Transverse colon (tissue), 4 donors: ENCODE data around the gene CERS1. TPM values are rescaled to one million over a fixed set of nuclear protein-coding genes. Genes with fewer than 3 reads are reported as not detected.

Experiments
- DNase-seq: peaks from one replicate; pipeline ENCODE4 v3.0.0-alpha.2; 2019
- H3K27ac ChIP-seq, 4 donors: fragments of 200-600 bp; sonication (generic); 2 replicates each; pipeline ENCODE4 v1.5.1; 2016 to 2018; ENCODE audit warnings: inconsistent platforms in 4 of 4
- H3K27me3 ChIP-seq: fragments of 200-600 bp; sonication (generic); 2 replicates; pipeline ENCODE4 v1.5.1; 2017; ENCODE audit warnings: inconsistent platforms
- H3K36me3 ChIP-seq, 4 donors: fragments of 200-600 bp; sonication (generic); 2 replicates each; pipeline ENCODE4 v1.5.1; 2017 to 2019; ENCODE audit warnings: inconsistent platforms in 4 of 4
- H3K4me1 ChIP-seq, 4 donors: fragments of 200-600 bp; sonication (generic); 2 replicates each; pipeline ENCODE4 v1.5.1; 2017 to 2020; ENCODE audit warnings: inconsistent platforms in 4 of 4
- H3K4me3 ChIP-seq, 4 donors: fragments of 200-600 bp; sonication (generic); 1 replicate in 1 of 4; 2 replicates in 3 of 4; pipeline versions ENCODE4 v1.5.1 to v1.6.1; 2017 to 2019; ENCODE audit warnings: inconsistent platforms in 4 of 4
- H3K9me3 ChIP-seq, 2 donors: fragments of 200-600 bp; sonication (generic); 2 replicates each; pipeline ENCODE4 v1.5.1; 2017 to 2019; ENCODE audit warnings: inconsistent platforms in 2 of 2
- EP300 ChIP-seq: sonication (generic); formaldehyde crosslinking; IDR thresholded peaks from one replicate; pipeline ENCODE4 v1.6.1; 2017; ENCODE audit warnings: antibody characterized with exemption, low read depth
- POLR2A ChIP-seq: fragments of 450-650 bp; IDR thresholded peaks from one replicate; pipeline ENCODE4 v1.6.1; 2016; ENCODE audit warnings: antibody characterized with exemption, mild to moderate bottlenecking, moderate library complexity
- POLR2AphosphoS5 ChIP-seq, 3 donors: sonication (generic); formaldehyde crosslinking; IDR thresholded peaks; one replicate each; pipeline ENCODE4 v1.6.1; 2016; ENCODE audit warnings: antibody characterized with exemption in 3 of 3
- WGBS, 2 donors: methylation state at CpG; one replicate each; pipeline ENCODE4 v1.1.5; 2018; ENCODE audit warnings: low coverage in 1 of 2; 5-methylcytosine and 5-hydroxymethylcytosine counted together
- in situ Hi-C, 4 donors: fragments of 200-750 bp; cut with MboI; loops; one replicate each; pipeline versions ENCODE4 v1.15.0 to v1.15.1; 2017; ENCODE audit warnings: low sequenced_read_pairs in 3 of 4, low pct_ligation_motif_present in 1 of 4, low pct_unique_long_range_greater_than_20kb in 1 of 4
- intact Hi-C: fragments of 100-400 bp; cut with DNase I; formaldehyde crosslinking; loops from one replicate; pipeline ENCODE4 v1.15.1; 2023; ENCODE audit warnings: low total_unique reads
- total RNA-seq, 4 donors: library from RNA; depleted of rRNA; stranded (reverse); fragments of >200 nt; gene quantifications; one replicate each; pipeline ENCODE4 v1.1.0, GENCODE V29; 2016
- TF ChIP-seq, protein P1 (sequence below), 5 experiments: fragments of 200-600 bp in 3 of 5; fragments of 450-650 bp in 2 of 5; sonication (generic) in 3 of 5; IDR thresholded peaks; 1 replicate in 2 of 5; 2 replicates in 3 of 5; pipeline ENCODE4 v1.5.1; 2016 to 2017; ENCODE audit warnings: antibody characterized with exemption in 5 of 5, inconsistent platforms in 3 of 5, mild to moderate bottlenecking in 2 of 5, moderate library complexity in 1 of 5

Gene CERS1
- total RNA-seq, 4 donors from 2014 or later = not detected

DNA sequence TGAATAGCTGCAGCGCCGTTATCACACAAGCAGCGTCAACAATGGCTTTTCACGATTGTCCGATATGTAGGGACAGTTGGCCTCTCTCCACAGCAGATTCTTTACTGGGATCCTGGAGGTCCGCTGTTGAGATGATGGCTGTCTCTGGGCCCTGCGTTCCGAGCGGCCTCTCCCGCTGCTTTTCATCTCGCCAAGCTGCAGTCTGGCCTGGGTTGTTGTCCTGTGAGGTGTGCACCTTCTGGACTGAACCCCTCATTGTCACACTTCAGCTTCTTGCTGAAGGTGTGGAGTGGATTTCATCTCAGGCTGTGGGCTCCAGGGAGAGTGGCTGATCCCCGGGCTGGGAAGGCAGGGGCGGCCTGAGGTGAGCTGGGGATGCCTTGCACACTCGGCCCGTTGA, 54.6 kb downstream of the CERS1 start:
- H3K9me3 ChIP-seq = no peaks in the 10 kb centered on the region
- DNase-seq = no peak
- intact Hi-C loops (no loop called here), in situ Hi-C loops (loop anchor here in 3 of 4 donors (10.0 to 25.0 kb wide), 3 partner anchors 247 to 379 kb away; partner anchors contain the start of gene REX1BD (in 2 of the 3))
- no peaks in the 10 kb centered on the region for H3K36me3 ChIP-seq
- no peaks in the 10 kb centered on the region for H3K27me3 ChIP-seq
- H3K27ac ChIP-seq = no peak overlapping the region
- no peak for TF ChIP-seq POLR2AphosphoS5 (IDR thresholded peaks at IDR 0.05)
- TF ChIP-seq EP300 = no peak
- TF ChIP-seq, protein P1, sequence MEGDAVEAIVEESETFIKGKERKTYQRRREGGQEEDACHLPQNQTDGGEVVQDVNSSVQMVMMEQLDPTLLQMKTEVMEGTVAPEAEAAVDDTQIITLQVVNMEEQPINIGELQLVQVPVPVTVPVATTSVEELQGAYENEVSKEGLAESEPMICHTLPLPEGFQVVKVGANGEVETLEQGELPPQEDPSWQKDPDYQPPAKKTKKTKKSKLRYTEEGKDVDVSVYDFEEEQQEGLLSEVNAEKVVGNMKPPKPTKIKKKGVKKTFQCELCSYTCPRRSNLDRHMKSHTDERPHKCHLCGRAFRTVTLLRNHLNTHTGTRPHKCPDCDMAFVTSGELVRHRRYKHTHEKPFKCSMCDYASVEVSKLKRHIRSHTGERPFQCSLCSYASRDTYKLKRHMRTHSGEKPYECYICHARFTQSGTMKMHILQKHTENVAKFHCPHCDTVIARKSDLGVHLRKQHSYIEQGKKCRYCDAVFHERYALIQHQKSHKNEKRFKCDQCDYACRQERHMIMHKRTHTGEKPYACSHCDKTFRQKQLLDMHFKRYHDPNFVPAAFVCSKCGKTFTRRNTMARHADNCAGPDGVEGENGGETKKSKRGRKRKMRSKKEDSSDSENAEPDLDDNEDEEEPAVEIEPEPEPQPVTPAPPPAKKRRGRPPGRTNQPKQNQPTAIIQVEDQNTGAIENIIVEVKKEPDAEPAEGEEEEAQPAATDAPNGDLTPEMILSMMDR (IDR thresholded peaks at IDR 0.05) = no peak
- no peak for TF ChIP-seq POLR2A
- no peak overlapping the region for H3K4me3 ChIP-seq
- 78 to 87% methylated on average over 5 to 15 of the region's 15 CpGs for WGBS, 2 donors
- H3K4me1 ChIP-seq = peaks cover 21 to 59% (median 46%) of the 10 kb centered on the region in 4 donors

DNA sequence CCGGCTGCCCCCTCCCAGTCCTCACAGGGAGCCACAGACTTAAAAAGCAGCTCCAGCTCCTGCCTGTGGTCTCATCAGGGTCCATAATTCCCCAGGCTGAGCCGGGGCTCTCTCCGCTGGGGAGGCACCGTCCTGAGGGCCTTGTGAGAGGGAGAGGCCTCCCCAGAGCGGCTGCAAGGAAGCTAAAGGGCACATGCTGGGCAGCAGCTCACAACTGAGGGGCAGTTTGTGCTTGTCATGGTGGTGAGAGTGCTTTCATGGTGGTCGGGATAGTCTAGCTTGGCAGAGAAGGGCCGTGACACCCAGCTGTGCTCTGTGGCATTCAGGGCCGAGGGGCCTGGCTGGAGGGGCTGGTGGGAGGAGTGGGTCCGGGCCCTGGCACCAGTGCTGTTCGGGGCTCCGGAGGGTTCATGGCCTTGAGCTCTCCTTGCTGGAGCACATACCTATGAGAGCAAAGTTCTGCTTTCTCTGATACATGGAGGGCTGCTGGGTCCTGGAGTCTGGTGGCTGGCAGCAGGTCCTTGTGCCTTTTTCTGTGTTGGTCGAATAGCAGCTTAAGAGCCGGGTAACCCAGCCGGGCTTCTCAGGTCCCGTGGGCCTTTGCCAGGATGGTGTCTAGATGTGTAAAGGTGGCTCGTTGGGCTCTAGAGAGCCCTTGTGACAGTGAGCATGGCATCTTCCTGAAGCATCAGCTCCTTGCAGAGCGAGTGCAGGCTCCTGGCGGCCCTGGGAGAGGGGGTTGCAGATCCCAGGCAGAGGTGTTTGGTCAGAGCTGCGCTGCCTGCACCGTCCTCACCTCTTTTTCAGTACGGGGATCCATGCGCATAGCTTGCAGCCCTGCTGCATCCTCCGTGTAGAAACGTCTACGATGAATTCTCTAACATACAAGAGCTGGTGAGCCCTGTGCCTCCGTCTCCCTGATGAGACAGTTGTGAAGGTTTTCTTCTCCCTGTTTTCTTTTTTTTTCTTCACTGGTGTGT, 55.4 kb downstream of the CERS1 start:
- in situ Hi-C loops = loop anchor here in 3 of 4 donors (10.0 to 25.0 kb wide), 3 partner anchors 246 to 378 kb away; partner anchors contain the start of gene REX1BD (in 2 of the 3)
- Histone ChIP-seq H3K36me3 (no peaks in the 10 kb centered on the region), H3K9me3 (no peaks in the 10 kb centered on the region), H3K27me3 (no peaks in the 10 kb centered on the region), H3K4me1 (peaks cover 21 to 67% (median 54%) of the 10 kb centered on the region in 4 donors), H3K4me3 (no peak overlapping the region), H3K27ac (no peak overlapping the region)
- intact Hi-C loops = no loop called here
- 70 to 81% methylated on average over 2 to 26 of the region's 26 CpGs for WGBS, 2 donors
- no peak for TF ChIP-seq POLR2AphosphoS5 (IDR thresholded peaks at IDR 0.05)
- no peak for TF ChIP-seq EP300
- no peak for TF ChIP-seq POLR2A
- DNase-seq = no peak

DNA sequence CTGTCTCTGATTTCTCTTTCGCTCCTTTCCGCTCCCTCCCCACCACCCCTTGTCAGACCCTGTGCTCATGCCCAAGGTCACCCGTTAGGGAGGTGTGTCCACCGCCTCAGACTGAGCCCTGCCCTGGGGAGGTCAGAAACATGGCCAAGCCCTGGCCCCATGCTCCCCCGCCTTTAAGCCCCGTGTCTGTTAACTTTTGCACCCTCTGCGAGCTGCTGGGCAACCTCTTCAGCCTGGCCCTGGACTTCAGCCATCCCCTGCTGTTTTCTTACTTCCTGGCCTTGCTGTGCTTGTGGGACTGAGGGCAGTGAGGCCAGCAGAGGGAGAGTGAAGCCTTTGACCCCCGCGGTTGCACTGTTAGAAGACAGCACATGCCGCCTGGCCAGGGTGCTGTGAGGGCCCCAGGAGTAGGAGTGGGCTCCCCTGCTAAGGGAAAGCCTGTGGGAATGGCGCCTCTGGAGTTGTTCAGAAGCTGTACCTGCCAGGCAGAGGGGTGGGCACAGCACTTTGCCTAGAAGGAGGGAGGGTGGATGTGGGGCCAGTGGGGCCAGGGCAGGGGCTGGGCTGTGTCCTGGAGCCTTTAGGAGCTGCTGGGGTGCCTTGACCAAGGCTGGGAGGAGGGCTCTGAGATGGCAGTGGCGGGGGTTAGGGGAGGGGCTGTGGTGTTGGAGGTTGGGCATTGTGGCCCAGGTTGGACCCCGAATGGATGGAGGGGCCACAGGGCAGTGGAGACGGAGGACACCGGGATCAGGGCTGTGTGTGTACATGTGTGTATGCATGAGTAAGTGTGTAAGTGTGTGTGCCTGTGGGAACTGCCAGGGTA, 56.3 kb downstream of the CERS1 start:
- H3K4me3 ChIP-seq = no peak overlapping the region
- H3K9me3 ChIP-seq = no peaks in the 10 kb centered on the region
- 78% methylated on average over 15 of the region's 15 CpGs; no CpG with 5 or more reads in 1 of the 2 donors for WGBS, 2 donors
- in situ Hi-C loops = loop anchor here in 3 of 4 donors (10.0 to 25.0 kb wide), 3 partner anchors 245 to 377 kb away; partner anchors contain the start of gene REX1BD (in 2 of the 3)
- DNase-seq = no peak
- H3K27me3 ChIP-seq = no peaks in the 10 kb centered on the region
- TF ChIP-seq EP300 (no peak), POLR2AphosphoS5 (IDR thresholded peaks at IDR 0.05) (no peak), POLR2A (no peak)
- TF ChIP-seq, protein P1 (IDR thresholded peaks at IDR 0.05) = no peak
- H3K27ac ChIP-seq = no peak overlapping the region
- H3K4me1 ChIP-seq = peaks cover 24 to 71% (median 63%) of the 10 kb centered on the region in 4 donors
- intact Hi-C loops = no loop called here
- H3K36me3 ChIP-seq = no peaks in the 10 kb centered on the region

DNA sequence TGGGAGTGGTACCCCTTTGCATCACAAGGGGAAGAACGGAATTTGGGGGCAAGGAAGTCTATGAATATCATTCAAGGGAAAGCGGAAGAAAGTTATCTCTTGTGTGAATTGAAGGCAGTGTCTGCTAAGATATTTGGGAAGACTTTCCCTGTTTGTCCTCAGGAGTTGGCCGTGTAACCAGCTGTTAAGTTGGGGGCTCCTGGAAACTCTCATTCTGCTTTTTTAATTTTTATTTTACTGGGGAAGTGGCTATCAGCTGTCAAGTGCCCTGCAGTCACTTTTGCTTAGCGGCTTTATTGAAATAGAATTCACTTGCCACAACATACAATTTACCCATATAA, 61.3 kb downstream of the CERS1 start:
- Histone ChIP-seq H3K9me3 (no peaks in the 10 kb centered on the region), H3K36me3 (no peaks in the 10 kb centered on the region), H3K4me3 (peak overlapping the region in 2 of 4 donors; percentile 2 to 83), H3K4me1 (peaks cover 16 to 70% (median 61%) of the 10 kb centered on the region in 4 donors), H3K27me3 (no peaks in the 10 kb centered on the region), H3K27ac (peak overlapping the region; percentile 93 to 97 (median 94))
- 46 to 60% methylated on average over 1 to 4 of the region's 4 CpGs for WGBS, 2 donors
- intact Hi-C loops = no loop called here
- no peak for DNase-seq
- no peak for TF ChIP-seq EP300
- TF ChIP-seq, protein P1 (IDR thresholded peaks at IDR 0.05) = no peak
- TF ChIP-seq POLR2AphosphoS5 (IDR thresholded peaks at IDR 0.05) = no peak
- TF ChIP-seq POLR2A = no peak
- in situ Hi-C loops = loop anchor here in 3 of 4 donors (25.0 kb wide), 2 partner anchors 247 to 372 kb away; partner anchors contain the start of gene REX1BD (in 2 of the 3)
